MM.1S (cell line): ENCODE results near the gene CYTH4.
A peak's percentile ranks its signal among the peaks of the same experiment; 100 is the strongest.

Experiments used
- DNase-seq: peaks from one replicate; pipeline ENCODE4 v3.0.0-alpha.2; 2015
- H2AFZ ChIP-seq: fragments of 300-600 bp; sonication (generic); 2 replicates; pipeline ENCODE4 v1.6.0; 2016; ENCODE audit warnings: antibody characterized with exemption, low read length
- H3F3A ChIP-seq: fragments of 300-600 bp; sonication (generic); 2 replicates; pipeline ENCODE4 v1.6.1; 2016; ENCODE audit warnings: mild to moderate bottlenecking, antibody characterized with exemption, low read length, moderate library complexity, mixed read lengths; ENCODE audit not compliant: insufficient read depth
- H3K27ac ChIP-seq: fragments of 300-600 bp; sonication (generic); 2 replicates; pipeline ENCODE4 v1.5.1; 2016; ENCODE audit warnings: mild to moderate bottlenecking, low read length
- H3K27me3 ChIP-seq: fragments of 300-600 bp; sonication (generic); replicated peaks from 2 replicates; pipeline ENCODE4 v1.6.0; 2016; ENCODE audit warnings: low read length; ENCODE audit not compliant: insufficient read depth
- H3K36me3 ChIP-seq: fragments of 300-600 bp; sonication (generic); replicated peaks from 2 replicates; pipeline ENCODE4 v1.6.1; 2016; ENCODE audit warnings: mild to moderate bottlenecking, low read length, mixed read lengths; ENCODE audit not compliant: insufficient read depth
- H3K4me1 ChIP-seq: fragments of 300-600 bp; sonication (generic); 2 replicates; pipeline ENCODE4 v1.6.1; 2016; ENCODE audit warnings: low read length, mixed read lengths
- H3K4me2 ChIP-seq: fragments of 300-600 bp; sonication (generic); 2 replicates; pipeline ENCODE4 v1.6.0; 2016; ENCODE audit warnings: low read depth, low read length
- H3K4me3 ChIP-seq: fragments of 300-600 bp; sonication (generic); 2 replicates; pipeline ENCODE4 v1.5.1; 2016; ENCODE audit warnings: low read length, mixed read lengths
- H3K79me2 ChIP-seq: fragments of 300-600 bp; sonication (generic); 2 replicates; pipeline ENCODE4 v1.6.1; 2016; ENCODE audit warnings: mixed run types, low read length, mixed read lengths
- H3K9ac ChIP-seq: fragments of 300-600 bp; sonication (generic); 2 replicates; pipeline ENCODE4 v1.6.1; 2016; ENCODE audit warnings: low read length, mixed read lengths
- H3K9me2 ChIP-seq: fragments of 300-600 bp; sonication (generic); replicated peaks from 2 replicates; pipeline ENCODE4 v1.6.1; 2016; ENCODE audit warnings: mild to moderate bottlenecking, low read length, mixed read lengths; ENCODE audit not compliant: insufficient read depth
- H3K9me3 ChIP-seq: fragments of 300-600 bp; sonication (generic); replicated peaks from 2 replicates; pipeline ENCODE4 v1.6.1; 2016; ENCODE audit warnings: mild to moderate bottlenecking, low read length, mixed read lengths; ENCODE audit not compliant: insufficient read depth
- H4K20me1 ChIP-seq: fragments of 300-600 bp; sonication (generic); 2 replicates; pipeline ENCODE4 v1.6.1; 2016; ENCODE audit warnings: mild to moderate bottlenecking, low read length, moderate library complexity, mixed read lengths; ENCODE audit not compliant: insufficient read depth
- EZH2 ChIP-seq: fragments of 300-600 bp; sonication (generic); optimal IDR thresholded peaks from 2 replicates; pipeline ENCODE3; 2017; ENCODE audit warnings: low read depth, mild to moderate bottlenecking, antibody characterized with exemption, low read length, mixed read lengths
- EZH2phosphoT487 ChIP-seq: fragments of 300-600 bp; sonication (generic); IDR thresholded peaks from 2 replicates; pipeline ENCODE4 v1.6.1; 2018; ENCODE audit warnings: antibody characterized with exemption, low read length
- TF ChIP-seq, protein P1 (sequence below): fragments of 300-600 bp; sonication (generic); IDR thresholded peaks from 2 replicates; pipeline ENCODE4 v1.5.1; 2016; ENCODE audit warnings: antibody characterized with exemption, low read length, mixed read lengths

The CYTH4 gene

DNA sequence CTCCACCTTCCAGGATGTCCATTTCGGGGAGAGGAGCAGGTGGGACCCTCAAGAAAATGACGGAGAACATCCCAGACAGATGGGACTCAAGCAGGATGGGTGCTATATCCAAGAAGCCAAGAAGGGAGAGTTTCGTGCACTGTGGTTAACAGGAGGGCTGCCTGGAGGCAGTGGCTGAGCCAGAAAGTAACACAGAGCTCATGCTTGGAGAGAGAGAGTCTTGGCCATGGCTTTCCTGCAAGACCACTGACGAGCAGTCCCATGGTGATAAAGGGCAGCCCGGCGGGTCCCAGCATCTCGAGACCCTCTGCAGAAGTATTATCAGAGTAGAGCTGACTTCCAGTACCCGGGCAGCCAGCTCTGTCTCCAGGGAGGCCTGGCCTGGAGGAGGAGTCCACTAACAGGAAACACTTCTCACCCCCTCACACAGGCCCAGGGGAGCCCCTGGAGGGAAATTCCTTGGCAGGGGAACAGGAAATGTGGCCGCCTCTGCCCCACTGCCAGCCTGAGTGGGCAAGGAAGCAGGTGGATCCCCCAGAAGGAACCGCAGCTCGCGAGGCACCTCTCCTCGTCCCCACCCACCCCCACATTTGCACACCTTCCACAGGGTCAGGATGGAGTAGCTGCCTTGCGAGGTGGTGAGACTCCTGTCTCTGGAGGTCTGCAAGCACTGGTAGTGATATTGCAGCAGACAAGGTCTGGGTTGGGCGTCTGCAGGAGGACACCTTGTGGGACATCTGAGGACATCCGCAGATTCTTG lies 32.2 kb downstream of the CYTH4 start:
- no peaks in the 10 kb centered on the region for H3K9me2 ChIP-seq
- no peak overlapping the region for H3K27ac ChIP-seq
- no peak overlapping the region for H3K9ac ChIP-seq
- no peak overlapping the region for H3K4me3 ChIP-seq
- H3K9me3 ChIP-seq = no peaks in the 10 kb centered on the region
- TF ChIP-seq, protein P1, sequence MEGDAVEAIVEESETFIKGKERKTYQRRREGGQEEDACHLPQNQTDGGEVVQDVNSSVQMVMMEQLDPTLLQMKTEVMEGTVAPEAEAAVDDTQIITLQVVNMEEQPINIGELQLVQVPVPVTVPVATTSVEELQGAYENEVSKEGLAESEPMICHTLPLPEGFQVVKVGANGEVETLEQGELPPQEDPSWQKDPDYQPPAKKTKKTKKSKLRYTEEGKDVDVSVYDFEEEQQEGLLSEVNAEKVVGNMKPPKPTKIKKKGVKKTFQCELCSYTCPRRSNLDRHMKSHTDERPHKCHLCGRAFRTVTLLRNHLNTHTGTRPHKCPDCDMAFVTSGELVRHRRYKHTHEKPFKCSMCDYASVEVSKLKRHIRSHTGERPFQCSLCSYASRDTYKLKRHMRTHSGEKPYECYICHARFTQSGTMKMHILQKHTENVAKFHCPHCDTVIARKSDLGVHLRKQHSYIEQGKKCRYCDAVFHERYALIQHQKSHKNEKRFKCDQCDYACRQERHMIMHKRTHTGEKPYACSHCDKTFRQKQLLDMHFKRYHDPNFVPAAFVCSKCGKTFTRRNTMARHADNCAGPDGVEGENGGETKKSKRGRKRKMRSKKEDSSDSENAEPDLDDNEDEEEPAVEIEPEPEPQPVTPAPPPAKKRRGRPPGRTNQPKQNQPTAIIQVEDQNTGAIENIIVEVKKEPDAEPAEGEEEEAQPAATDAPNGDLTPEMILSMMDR = no peak
- TF ChIP-seq EZH2 = no peak
- no peak for TF ChIP-seq EZH2phosphoT487
- H4K20me1 ChIP-seq = no peaks in the 10 kb centered on the region
- H3K4me2 ChIP-seq = no peak overlapping the region
- peaks cover 33% of the 10 kb centered on the region for H3K27me3 ChIP-seq
- no peaks in the 10 kb centered on the region for H3F3A ChIP-seq
- no peak for DNase-seq
- no peak overlapping the region for H2AFZ ChIP-seq
- no peaks in the 10 kb centered on the region for H3K36me3 ChIP-seq
- H3K79me2 ChIP-seq = no peaks in the 10 kb centered on the region
- H3K4me1 ChIP-seq = no peaks in the 10 kb centered on the region

GRCh38 chr22:37316405-37316804 lies 34.1 kb downstream of the CYTH4 start:
- Histone ChIP-seq H3K27ac (no peak overlapping the region), H3K4me2 (no peak overlapping the region), H4K20me1 (no peaks in the 10 kb centered on the region), H3K4me3 (no peak overlapping the region), H3K27me3 (peaks cover 52% of the 10 kb centered on the region), H3F3A (no peaks in the 10 kb centered on the region), H3K4me1 (no peaks in the 10 kb centered on the region), H2AFZ (no peak overlapping the region), H3K79me2 (no peaks in the 10 kb centered on the region), H3K9me3 (no peaks in the 10 kb centered on the region), H3K9ac (no peak overlapping the region), H3K9me2 (no peaks in the 10 kb centered on the region), H3K36me3 (no peaks in the 10 kb centered on the region)
- no peak for DNase-seq
- TF ChIP-seq, protein P1 = no peak
- TF ChIP-seq EZH2phosphoT487 (no peak), EZH2 (no peak)

DNA sequence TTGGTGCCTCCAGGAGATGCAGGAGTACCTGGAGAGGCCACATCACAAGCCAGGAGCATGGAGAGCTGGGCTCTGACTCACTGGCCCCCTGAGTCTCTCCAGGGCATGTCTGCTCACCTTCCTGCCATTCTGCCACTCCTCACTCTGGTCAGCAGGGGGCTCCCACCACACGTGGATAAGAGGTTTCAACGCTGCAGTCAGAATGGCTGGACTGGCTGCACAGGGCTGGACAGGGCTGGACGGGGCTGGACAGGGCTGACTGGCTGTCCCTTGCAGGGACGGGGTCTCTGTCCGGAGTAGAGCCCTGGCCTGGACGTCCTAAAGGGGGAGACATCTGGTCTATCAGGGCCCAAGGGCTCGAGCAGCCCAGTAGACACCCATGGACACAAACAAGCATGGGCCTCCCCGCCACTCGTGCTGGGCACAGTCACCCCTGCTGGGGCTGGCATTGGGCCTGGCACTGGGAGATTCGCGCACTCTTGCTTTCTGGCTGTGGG lies 34.6 kb downstream of the CYTH4 start:
- H3K36me3 ChIP-seq = no peaks in the 10 kb centered on the region
- H3K9me2 ChIP-seq = no peaks in the 10 kb centered on the region
- TF ChIP-seq EZH2phosphoT487 (no peak), EZH2 (no peak)
- TF ChIP-seq, protein P1 = peak; percentile 86
- no peak overlapping the region for H3K27ac ChIP-seq
- no peak overlapping the region for H3K4me2 ChIP-seq
- no peak overlapping the region for H2AFZ ChIP-seq
- H3K4me3 ChIP-seq = no peak overlapping the region
- H3K27me3 ChIP-seq = peaks cover 56% of the 10 kb centered on the region
- H3F3A ChIP-seq = no peaks in the 10 kb centered on the region
- no peaks in the 10 kb centered on the region for H4K20me1 ChIP-seq
- no peaks in the 10 kb centered on the region for H3K9me3 ChIP-seq
- H3K9ac ChIP-seq = no peak overlapping the region
- no peaks in the 10 kb centered on the region for H3K4me1 ChIP-seq
- DNase-seq = peak; percentile 57
- no peaks in the 10 kb centered on the region for H3K79me2 ChIP-seq
